UCSD-AML1 (cell line): Measurements from ENCODE around the gene MLLT3.

Experiments used
- DNase-seq: peaks from one replicate; lab custom pipeline; 2025; ENCODE audit not compliant: unreplicated experiment; lab: John Stamatoyannopoulos, UW

MLLT3 gene

GRCh38 chr9:20428976-20429375, 193.3 kb downstream of the MLLT3 start:
- no peak for DNase-seq

- no peak for DNase-seq
Observed at GRCh38 chr9:20427359-20427758, 194.9 kb downstream of the MLLT3 start.

- DNase-seq, result no peak
Observed at GRCh38 chr9:20426019-20426418, 196.3 kb downstream of the MLLT3 start.

- no peak for DNase-seq
Observed at GRCh38 chr9:20419533-20419932, 202.8 kb downstream of the MLLT3 start.

- DNase-seq, result no peak
Observed at GRCh38 chr9:20418485-20418884, 203.8 kb downstream of the MLLT3 start.

GRCh38 chr9:20417373-20418080, 204.8 kb downstream of the MLLT3 start:
- DNase-seq, result no peak

GRCh38 chr9:20414150-20414549, 208.1 kb downstream of the MLLT3 start:
- no peak for DNase-seq

- DNase-seq, result no peak
Observed at GRCh38 chr9:20409321-20410092, 212.8 kb downstream of the MLLT3 start.

- DNase-seq, result no peak
Observed at GRCh38 chr9:20408513-20408912, 213.8 kb downstream of the MLLT3 start.

GRCh38 chr9:20407013-20407412, 215.3 kb downstream of the MLLT3 start:
- no peak for DNase-seq

- no peak for DNase-seq
Observed at GRCh38 chr9:20406344-20406743, 216.0 kb downstream of the MLLT3 start.

GRCh38 chr9:20405616-20406015, 216.7 kb downstream of the MLLT3 start:
- DNase-seq, result no peak

GRCh38 chr9:20405078-20405477, 217.2 kb downstream of the MLLT3 start:
- DNase-seq, result no peak

- DNase-seq, result no peak
Observed at GRCh38 chr9:20404192-20404813, 218.0 kb downstream of the MLLT3 start.

- no peak for DNase-seq
Observed at GRCh38 chr9:20403346-20403745, 219.0 kb downstream of the MLLT3 start.

- DNase-seq, result no peak
Observed at GRCh38 chr9:20402273-20402875, 219.9 kb downstream of the MLLT3 start.

GRCh38 chr9:20398536-20399338, 223.6 kb downstream of the MLLT3 start:
- DNase-seq, result peak; percentile 15

- no peak for DNase-seq
Observed at GRCh38 chr9:20397348-20397747, 225.0 kb downstream of the MLLT3 start.

GRCh38 chr9:20396509-20396908, 225.8 kb downstream of the MLLT3 start:
- no peak for DNase-seq

GRCh38 chr9:20395651-20396050, 226.6 kb downstream of the MLLT3 start:
- no peak for DNase-seq

- no peak for DNase-seq
Observed at GRCh38 chr9:20394969-20395368, 227.3 kb downstream of the MLLT3 start.
